H1 (cell line): ENCODE measurements around the gene HTR3D. TPM values are rescaled to one million over a fixed set of nuclear protein-coding genes. Genes with fewer than 3 reads are reported as not detected.

Experiments
- CREB1 ChIP-seq: IDR thresholded peaks from 2 replicates; pipeline ENCODE4 v1.6.1; 2012; ENCODE audit warnings: inconsistent platforms
- POLR2A ChIP-seq, 2 experiments: IDR thresholded peaks; 1 replicate in 1 of 2; 2 replicates in 1 of 2; pipeline ENCODE4 v1.6.1; 2011; ENCODE audit warnings: low read depth in 2 of 2, low read length in 2 of 2, mild to moderate bottlenecking in 2 of 2; ENCODE audit errors: control extremely low read depth in 1 of 2
- POU5F1 ChIP-seq: IDR thresholded peaks from 2 replicates; pipeline ENCODE4 v1.6.1; 2011; ENCODE audit warnings: low read depth, mild to moderate bottlenecking, low read length, moderate library complexity
- RNF2 ChIP-seq: fragments of 200-900, 300-1000 bp; sonication (generic); IDR thresholded peaks from 2 replicates; pipeline ENCODE4 v1.7.1; 2016; ENCODE audit warnings: borderline replicate concordance, low read depth, mild to moderate bottlenecking, antibody characterized with exemption, low read length; ENCODE audit not compliant: poor library complexity, severe bottlenecking; ENCODE audit errors: missing control alignments
- SIRT6 ChIP-seq: IDR thresholded peaks from one replicate; pipeline ENCODE4 v1.7.1; 2012; ENCODE audit warnings: low read length, inconsistent platforms
- SP1 ChIP-seq: IDR thresholded peaks from 2 replicates; pipeline ENCODE4 v1.6.1; 2011; ENCODE audit warnings: low read depth, low read length
- SP4 ChIP-seq: IDR thresholded peaks from 2 replicates; pipeline ENCODE4 v1.6.1; 2012; ENCODE audit warnings: low read length, inconsistent platforms
- SRF ChIP-seq: IDR thresholded peaks from 2 replicates; pipeline ENCODE4 v1.6.1; 2011; ENCODE audit warnings: mild to moderate bottlenecking, low read depth, low read length, moderate library complexity
- polyA plus RNA-seq, 7 experiments: library from polyadenylated mRNA; depleted of rRNA in 3 of 7; stranded (reverse) in 5 of 7; unstranded in 2 of 7; fragments of >200 nt in 5 of 7; fragments of 200-250 nt in 2 of 7; gene quantifications; 1 replicate in 5 of 7; 2 replicates in 1 of 7; 4 replicates in 1 of 7; pipeline versions ENCODE4 v1.2.1 to v1.2.3, GENCODE V29; 2011 to 2013; ENCODE audit warnings: missing spikeins in 2 of 7, mixed read lengths in 2 of 7
- total RNA-seq: library from RNA; stranded (reverse); fragmentation: NEBNext Ultra II Directional; extraction: Animal tissue kit (Norgen Biotek cat#: 25700); gene quantifications from 2 replicates; pipeline ENCODE4 v1.2.1, GENCODE V29; 2021
- TF ChIP-seq, protein P1 (sequence below): fragments of 300-600 bp; sonication (generic); IDR thresholded peaks from 2 replicates; pipeline ENCODE4 v1.7.1; 2012; ENCODE audit warnings: low read length, moderate library complexity, mild to moderate bottlenecking, inconsistent platforms; ENCODE audit not compliant: insufficient replicate concordance
- TF ChIP-seq, protein P2 (sequence below), 3 experiments: IDR thresholded peaks; 1 replicate in 2 of 3; 2 replicates in 1 of 3; pipeline versions ENCODE4 v1.5.1 to v1.6.1; 2011; ENCODE audit warnings: low read length in 3 of 3, mild to moderate bottlenecking in 3 of 3, inconsistent platforms in 2 of 3, low read depth in 1 of 3, moderate library complexity in 1 of 3; ENCODE audit not compliant: insufficient read depth in 1 of 3; ENCODE audit errors: control extremely low read depth in 1 of 3

Gene HTR3D
- total and polyA plus RNA-seq, 2 of the 8 experiments (the other 6 are each of a cell fraction or from before 2014, with no cell fraction given), result not detected

DNA sequence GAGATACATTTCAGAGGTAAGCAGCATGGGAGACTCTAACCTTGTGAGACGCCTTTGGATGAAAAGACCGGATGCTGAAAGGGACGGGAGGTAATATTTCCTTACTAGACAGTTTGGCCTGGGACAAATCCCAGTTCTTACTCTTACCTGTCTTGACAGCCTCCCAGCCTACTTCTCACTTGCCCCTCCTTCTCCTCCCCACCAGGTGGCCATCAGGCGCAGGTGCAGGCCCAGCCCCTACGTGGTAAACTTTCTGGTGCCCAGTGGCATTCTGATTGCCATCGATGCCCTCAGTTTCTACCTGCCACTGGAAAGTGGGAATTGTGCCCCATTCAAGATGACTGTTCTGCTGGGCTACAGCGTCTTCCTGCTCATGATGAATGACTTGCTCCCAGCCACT is 6.3 kb downstream of the HTR3D start (continued):
- TF ChIP-seq, protein P1, sequence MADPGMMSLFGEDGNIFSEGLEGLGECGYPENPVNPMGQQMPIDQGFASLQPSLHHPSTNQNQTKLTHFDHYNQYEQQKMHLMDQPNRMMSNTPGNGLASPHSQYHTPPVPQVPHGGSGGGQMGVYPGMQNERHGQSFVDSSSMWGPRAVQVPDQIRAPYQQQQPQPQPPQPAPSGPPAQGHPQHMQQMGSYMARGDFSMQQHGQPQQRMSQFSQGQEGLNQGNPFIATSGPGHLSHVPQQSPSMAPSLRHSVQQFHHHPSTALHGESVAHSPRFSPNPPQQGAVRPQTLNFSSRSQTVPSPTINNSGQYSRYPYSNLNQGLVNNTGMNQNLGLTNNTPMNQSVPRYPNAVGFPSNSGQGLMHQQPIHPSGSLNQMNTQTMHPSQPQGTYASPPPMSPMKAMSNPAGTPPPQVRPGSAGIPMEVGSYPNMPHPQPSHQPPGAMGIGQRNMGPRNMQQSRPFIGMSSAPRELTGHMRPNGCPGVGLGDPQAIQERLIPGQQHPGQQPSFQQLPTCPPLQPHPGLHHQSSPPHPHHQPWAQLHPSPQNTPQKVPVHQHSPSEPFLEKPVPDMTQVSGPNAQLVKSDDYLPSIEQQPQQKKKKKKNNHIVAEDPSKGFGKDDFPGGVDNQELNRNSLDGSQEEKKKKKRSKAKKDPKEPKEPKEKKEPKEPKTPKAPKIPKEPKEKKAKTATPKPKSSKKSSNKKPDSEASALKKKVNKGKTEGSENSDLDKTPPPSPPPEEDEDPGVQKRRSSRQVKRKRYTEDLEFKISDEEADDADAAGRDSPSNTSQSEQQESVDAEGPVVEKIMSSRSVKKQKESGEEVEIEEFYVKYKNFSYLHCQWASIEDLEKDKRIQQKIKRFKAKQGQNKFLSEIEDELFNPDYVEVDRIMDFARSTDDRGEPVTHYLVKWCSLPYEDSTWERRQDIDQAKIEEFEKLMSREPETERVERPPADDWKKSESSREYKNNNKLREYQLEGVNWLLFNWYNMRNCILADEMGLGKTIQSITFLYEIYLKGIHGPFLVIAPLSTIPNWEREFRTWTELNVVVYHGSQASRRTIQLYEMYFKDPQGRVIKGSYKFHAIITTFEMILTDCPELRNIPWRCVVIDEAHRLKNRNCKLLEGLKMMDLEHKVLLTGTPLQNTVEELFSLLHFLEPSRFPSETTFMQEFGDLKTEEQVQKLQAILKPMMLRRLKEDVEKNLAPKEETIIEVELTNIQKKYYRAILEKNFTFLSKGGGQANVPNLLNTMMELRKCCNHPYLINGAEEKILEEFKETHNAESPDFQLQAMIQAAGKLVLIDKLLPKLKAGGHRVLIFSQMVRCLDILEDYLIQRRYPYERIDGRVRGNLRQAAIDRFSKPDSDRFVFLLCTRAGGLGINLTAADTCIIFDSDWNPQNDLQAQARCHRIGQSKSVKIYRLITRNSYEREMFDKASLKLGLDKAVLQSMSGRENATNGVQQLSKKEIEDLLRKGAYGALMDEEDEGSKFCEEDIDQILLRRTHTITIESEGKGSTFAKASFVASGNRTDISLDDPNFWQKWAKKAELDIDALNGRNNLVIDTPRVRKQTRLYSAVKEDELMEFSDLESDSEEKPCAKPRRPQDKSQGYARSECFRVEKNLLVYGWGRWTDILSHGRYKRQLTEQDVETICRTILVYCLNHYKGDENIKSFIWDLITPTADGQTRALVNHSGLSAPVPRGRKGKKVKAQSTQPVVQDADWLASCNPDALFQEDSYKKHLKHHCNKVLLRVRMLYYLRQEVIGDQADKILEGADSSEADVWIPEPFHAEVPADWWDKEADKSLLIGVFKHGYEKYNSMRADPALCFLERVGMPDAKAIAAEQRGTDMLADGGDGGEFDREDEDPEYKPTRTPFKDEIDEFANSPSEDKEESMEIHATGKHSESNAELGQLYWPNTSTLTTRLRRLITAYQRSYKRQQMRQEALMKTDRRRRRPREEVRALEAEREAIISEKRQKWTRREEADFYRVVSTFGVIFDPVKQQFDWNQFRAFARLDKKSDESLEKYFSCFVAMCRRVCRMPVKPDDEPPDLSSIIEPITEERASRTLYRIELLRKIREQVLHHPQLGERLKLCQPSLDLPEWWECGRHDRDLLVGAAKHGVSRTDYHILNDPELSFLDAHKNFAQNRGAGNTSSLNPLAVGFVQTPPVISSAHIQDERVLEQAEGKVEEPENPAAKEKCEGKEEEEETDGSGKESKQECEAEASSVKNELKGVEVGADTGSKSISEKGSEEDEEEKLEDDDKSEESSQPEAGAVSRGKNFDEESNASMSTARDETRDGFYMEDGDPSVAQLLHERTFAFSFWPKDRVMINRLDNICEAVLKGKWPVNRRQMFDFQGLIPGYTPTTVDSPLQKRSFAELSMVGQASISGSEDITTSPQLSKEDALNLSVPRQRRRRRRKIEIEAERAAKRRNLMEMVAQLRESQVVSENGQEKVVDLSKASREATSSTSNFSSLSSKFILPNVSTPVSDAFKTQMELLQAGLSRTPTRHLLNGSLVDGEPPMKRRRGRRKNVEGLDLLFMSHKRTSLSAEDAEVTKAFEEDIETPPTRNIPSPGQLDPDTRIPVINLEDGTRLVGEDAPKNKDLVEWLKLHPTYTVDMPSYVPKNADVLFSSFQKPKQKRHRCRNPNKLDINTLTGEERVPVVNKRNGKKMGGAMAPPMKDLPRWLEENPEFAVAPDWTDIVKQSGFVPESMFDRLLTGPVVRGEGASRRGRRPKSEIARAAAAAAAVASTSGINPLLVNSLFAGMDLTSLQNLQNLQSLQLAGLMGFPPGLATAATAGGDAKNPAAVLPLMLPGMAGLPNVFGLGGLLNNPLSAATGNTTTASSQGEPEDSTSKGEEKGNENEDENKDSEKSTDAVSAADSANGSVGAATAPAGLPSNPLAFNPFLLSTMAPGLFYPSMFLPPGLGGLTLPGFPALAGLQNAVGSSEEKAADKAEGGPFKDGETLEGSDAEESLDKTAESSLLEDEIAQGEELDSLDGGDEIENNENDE, result no peak
- TF ChIP-seq CREB1 (no peak), POLR2A (IDR thresholded peaks at IDR 0.05; ENCODE audit: control extremely low read depth in 1 of 2, low read depth in 2 of 2, low read length in 2 of 2) (no peak), RNF2 (no peak), SP1 (no peak), SRF (no peak), SIRT6 (no peak), SP4 (no peak), POU5F1 (no peak)
- TF ChIP-seq, protein P2, sequence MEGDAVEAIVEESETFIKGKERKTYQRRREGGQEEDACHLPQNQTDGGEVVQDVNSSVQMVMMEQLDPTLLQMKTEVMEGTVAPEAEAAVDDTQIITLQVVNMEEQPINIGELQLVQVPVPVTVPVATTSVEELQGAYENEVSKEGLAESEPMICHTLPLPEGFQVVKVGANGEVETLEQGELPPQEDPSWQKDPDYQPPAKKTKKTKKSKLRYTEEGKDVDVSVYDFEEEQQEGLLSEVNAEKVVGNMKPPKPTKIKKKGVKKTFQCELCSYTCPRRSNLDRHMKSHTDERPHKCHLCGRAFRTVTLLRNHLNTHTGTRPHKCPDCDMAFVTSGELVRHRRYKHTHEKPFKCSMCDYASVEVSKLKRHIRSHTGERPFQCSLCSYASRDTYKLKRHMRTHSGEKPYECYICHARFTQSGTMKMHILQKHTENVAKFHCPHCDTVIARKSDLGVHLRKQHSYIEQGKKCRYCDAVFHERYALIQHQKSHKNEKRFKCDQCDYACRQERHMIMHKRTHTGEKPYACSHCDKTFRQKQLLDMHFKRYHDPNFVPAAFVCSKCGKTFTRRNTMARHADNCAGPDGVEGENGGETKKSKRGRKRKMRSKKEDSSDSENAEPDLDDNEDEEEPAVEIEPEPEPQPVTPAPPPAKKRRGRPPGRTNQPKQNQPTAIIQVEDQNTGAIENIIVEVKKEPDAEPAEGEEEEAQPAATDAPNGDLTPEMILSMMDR (IDR thresholded peaks at IDR 0.05; ENCODE audit: control extremely low read depth in 1 of 3, insufficient read depth in 1 of 3, low read depth in 1 of 3, low read length in 3 of 3), result peak in 1 of 3 experiments; percentile 23; a peak in 1 of 4 replicates
